GM12874 (cell line): ENCODE data around the gene PLA2R1.

Source experiments
- CTCF ChIP-seq: IDR thresholded peaks from 2 replicates; pipeline ENCODE4 v1.5.1; 2011; ENCODE audit warnings: low read depth, mild to moderate bottlenecking, control low read depth, low read length, moderate library complexity; ENCODE audit not compliant: insufficient read depth

PLA2R1 gene

GRCh38 chr2:159960414-159960813, 102.0 kb downstream of the PLA2R1 start:
- no peak for TF ChIP-seq CTCF

GRCh38 chr2:159959136-159959535, 103.3 kb downstream of the PLA2R1 start:
- no peak for TF ChIP-seq CTCF

GRCh38 chr2:159953136-159953823, 109.1 kb downstream of the PLA2R1 start:
- TF ChIP-seq CTCF: no peak

- TF ChIP-seq CTCF: no peak
Measured at GRCh38 chr2:159946326-159946999, 116.0 kb downstream of the PLA2R1 start.

GRCh38 chr2:159944874-159945273, 117.5 kb downstream of the PLA2R1 start:
- TF ChIP-seq CTCF: no peak

- TF ChIP-seq CTCF: no peak
Measured at GRCh38 chr2:159942146-159942545, 120.3 kb downstream of the PLA2R1 start.

GRCh38 chr2:159941729-159942128, 120.7 kb downstream of the PLA2R1 start:
- TF ChIP-seq CTCF: no peak
